GM19035 (cell line): ENCODE results near the gene COX5A.
A peak's percentile ranks its signal among the peaks of the same experiment; 100 is the strongest.
"Not testable (repeated sequence)": the region's sequence is repeated elsewhere in the genome, so short reads cannot be mapped to it uniquely, and the experiment has no call there.

Source experiments
- ATAC-seq: cut with Tn5 transposase; IDR thresholded peaks from one replicate; pipeline ENCODE4 v1.9.1; 2021; ENCODE audit not compliant: unreplicated experiment

Gene COX5A

GRCh38 chr15:74955796-74956647 is 18.1 kb upstream of the COX5A start:
- ATAC-seq = peak; percentile 54

GRCh38 chr15:74955017-74955416 is 17.1 kb upstream of the COX5A start:
- ATAC-seq = no peak

- ATAC-seq = no peak
Observed at GRCh38 chr15:74954515-74954914, 16.6 kb upstream of the COX5A start.

- ATAC-seq = no peak
Observed at GRCh38 chr15:74951006-74951405, 13.1 kb upstream of the COX5A start.

GRCh38 chr15:74950078-74950908 is 12.4 kb upstream of the COX5A start:
- no peak for ATAC-seq

- ATAC-seq = no peak
Observed at GRCh38 chr15:74937272-74937589, 642 bp downstream of the COX5A start.

- not testable (repeated sequence) for ATAC-seq
Observed at GRCh38 chr15:74935193-74935592, 2.7 kb downstream of the COX5A start.

- no peak for ATAC-seq
Observed at GRCh38 chr15:74933573-74933972, 4.3 kb downstream of the COX5A start.

- no peak for ATAC-seq
Observed at GRCh38 chr15:74928771-74929198, 9.1 kb downstream of the COX5A start.

- ATAC-seq = no peak
Observed at GRCh38 chr15:74924525-74924924, 13.3 kb downstream of the COX5A start.

GRCh38 chr15:74920456-74920855 is 17.4 kb downstream of the COX5A start:
- ATAC-seq = no peak

GRCh38 chr15:74917676-74918075 is 20.2 kb downstream of the COX5A start:
- no peak for ATAC-seq

GRCh38 chr15:74913799-74914198 is 24.1 kb downstream of the COX5A start:
- not testable (repeated sequence) for ATAC-seq

GRCh38 chr15:74913041-74913440 is 24.8 kb downstream of the COX5A start:
- ATAC-seq = no peak

GRCh38 chr15:74908635-74909034 is 29.2 kb downstream of the COX5A start:
- ATAC-seq = no peak

GRCh38 chr15:74907163-74907870 is 30.6 kb downstream of the COX5A start:
- ATAC-seq = no peak

GRCh38 chr15:74906450-74907162 is 31.3 kb downstream of the COX5A start, which contains the start of gene FAM219B:
Gene FAM219B, minus strand, starts transcription at chr15:74906851. Its CDS starts 51 bp downstream, at chr15:74906800.
- ATAC-seq = peak; percentile 84

GRCh38 chr15:74906067-74906449 is 31.8 kb downstream of the COX5A start:
- peak; percentile 20 for ATAC-seq

GRCh38 chr15:74904190-74904805 is 33.6 kb downstream of the COX5A start:
- no peak for ATAC-seq

GRCh38 chr15:74903676-74904075 is 34.2 kb downstream of the COX5A start:
- no peak for ATAC-seq
